Glutamatergic neuron (in vitro differentiated cells): ENCODE data around the gene NR1D1. TPM values are rescaled to one million over a fixed set of nuclear protein-coding genes. Genes with fewer than 3 reads are reported as not detected.
A peak's percentile ranks its signal among the peaks of the same experiment; 100 is the strongest.

ENCODE experiments used
- DNase-seq: peaks from one replicate; pipeline ENCODE4 v3.0.0; 2022
- H3K27ac Mint-ChIP-seq: one replicate; pipeline ENCODE4 v1.8.0; 2020; ENCODE audit warnings: mild to moderate bottlenecking, mixed read lengths, inconsistent platforms; ENCODE audit not compliant: unreplicated experiment
- H3K27me3 Mint-ChIP-seq: one replicate; pipeline ENCODE4 v1.8.0; 2020; ENCODE audit warnings: mild to moderate bottlenecking, moderate library complexity, mixed read lengths, inconsistent platforms; ENCODE audit not compliant: unreplicated experiment
- H3K36me3 Mint-ChIP-seq: one replicate; pipeline ENCODE4 v1.8.0; 2020; ENCODE audit warnings: mild to moderate bottlenecking, mixed read lengths, inconsistent platforms; ENCODE audit not compliant: unreplicated experiment
- H3K4me1 Mint-ChIP-seq: one replicate; pipeline ENCODE4 v1.8.0; 2020; ENCODE audit warnings: mild to moderate bottlenecking, low read depth, mixed read lengths, inconsistent platforms; ENCODE audit not compliant: unreplicated experiment
- H3K4me3 Mint-ChIP-seq: one replicate; pipeline ENCODE4 v1.8.0; 2020; ENCODE audit warnings: mild to moderate bottlenecking, mixed read lengths, inconsistent platforms; ENCODE audit not compliant: unreplicated experiment
- H3K9me3 Mint-ChIP-seq: one replicate; pipeline ENCODE4 v1.8.0; 2020; ENCODE audit warnings: mild to moderate bottlenecking, moderate library complexity, mixed read lengths, inconsistent platforms; ENCODE audit not compliant: unreplicated experiment
- total RNA-seq: library from RNA; stranded (reverse); fragmentation: NEBNext Ultra II Directional; extraction: Animal tissue kit (Norgen Biotek cat#: 25700); gene quantifications from one replicate; pipeline ENCODE4 v1.2.1, GENCODE V29; 2021; ENCODE audit not compliant: unreplicated experiment
- TF ChIP-seq, protein P1 (sequence below): fragments of 200-600 bp; sonication (generic); IDR thresholded peaks from one replicate; pipeline ENCODE4 v1.5.0; 2021; ENCODE audit not compliant: partially characterized antibody, unreplicated experiment

NR1D1 gene
- total RNA-seq, 1 donor from 2014 or later = 1.3 TPM

DNA sequence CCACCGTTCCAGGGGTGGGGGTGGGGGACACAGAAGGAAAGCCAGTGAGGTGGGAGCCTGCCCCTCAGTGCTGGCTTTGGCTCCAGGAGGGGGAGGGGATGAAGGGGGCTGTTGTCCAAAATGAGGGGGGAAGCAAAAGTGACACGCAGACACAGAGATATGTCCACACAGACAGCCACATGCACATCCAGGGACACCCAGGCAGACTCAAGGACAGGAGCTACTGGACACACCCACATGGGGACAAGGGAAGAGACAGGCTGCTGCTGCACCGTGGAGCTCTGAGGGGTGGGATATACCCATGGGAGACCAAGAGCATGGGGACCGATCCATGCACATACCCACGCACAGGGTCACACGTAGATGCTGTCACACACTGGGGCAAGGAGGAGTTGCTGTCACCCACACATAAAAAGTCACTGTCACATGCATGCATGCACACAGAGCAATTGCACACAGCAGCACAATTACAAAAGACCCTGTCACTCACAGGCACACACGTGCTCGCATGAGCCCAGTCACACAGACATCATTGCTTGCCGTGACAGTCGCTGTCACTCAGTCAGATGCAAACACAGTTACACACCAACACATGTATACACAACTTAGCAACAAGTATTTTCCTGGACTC, 36.4 kb downstream of the NR1D1 start:
- DNase-seq = no peak
- peak overlapping the region; percentile 96 for H3K4me3 Mint-ChIP-seq
- H3K27ac Mint-ChIP-seq = peak overlapping the region; percentile 89
- peaks cover 16% of the 10 kb centered on the region for H3K27me3 Mint-ChIP-seq
- no peaks in the 10 kb centered on the region for H3K36me3 Mint-ChIP-seq
- TF ChIP-seq, protein P1, sequence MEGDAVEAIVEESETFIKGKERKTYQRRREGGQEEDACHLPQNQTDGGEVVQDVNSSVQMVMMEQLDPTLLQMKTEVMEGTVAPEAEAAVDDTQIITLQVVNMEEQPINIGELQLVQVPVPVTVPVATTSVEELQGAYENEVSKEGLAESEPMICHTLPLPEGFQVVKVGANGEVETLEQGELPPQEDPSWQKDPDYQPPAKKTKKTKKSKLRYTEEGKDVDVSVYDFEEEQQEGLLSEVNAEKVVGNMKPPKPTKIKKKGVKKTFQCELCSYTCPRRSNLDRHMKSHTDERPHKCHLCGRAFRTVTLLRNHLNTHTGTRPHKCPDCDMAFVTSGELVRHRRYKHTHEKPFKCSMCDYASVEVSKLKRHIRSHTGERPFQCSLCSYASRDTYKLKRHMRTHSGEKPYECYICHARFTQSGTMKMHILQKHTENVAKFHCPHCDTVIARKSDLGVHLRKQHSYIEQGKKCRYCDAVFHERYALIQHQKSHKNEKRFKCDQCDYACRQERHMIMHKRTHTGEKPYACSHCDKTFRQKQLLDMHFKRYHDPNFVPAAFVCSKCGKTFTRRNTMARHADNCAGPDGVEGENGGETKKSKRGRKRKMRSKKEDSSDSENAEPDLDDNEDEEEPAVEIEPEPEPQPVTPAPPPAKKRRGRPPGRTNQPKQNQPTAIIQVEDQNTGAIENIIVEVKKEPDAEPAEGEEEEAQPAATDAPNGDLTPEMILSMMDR = no peak
- peaks cover 4% of the 10 kb centered on the region for H3K9me3 Mint-ChIP-seq
- H3K4me1 Mint-ChIP-seq = peaks cover 28% of the 10 kb centered on the region

- TF ChIP-seq, protein P1 = no peak
- DNase-seq = peak; percentile 69
- peaks cover 4% of the 10 kb centered on the region for H3K9me3 Mint-ChIP-seq
- peak overlapping the region; percentile 89 for H3K27ac Mint-ChIP-seq
- H3K4me3 Mint-ChIP-seq = peak overlapping the region; percentile 96
- H3K4me1 Mint-ChIP-seq = peaks cover 27% of the 10 kb centered on the region
- peaks cover 16% of the 10 kb centered on the region for H3K27me3 Mint-ChIP-seq
- no peaks in the 10 kb centered on the region for H3K36me3 Mint-ChIP-seq
Measured at GRCh38 chr17:40063187-40063771, 37.1 kb downstream of the NR1D1 start.

GRCh38 chr17:40062329-40063186, 37.8 kb downstream of the NR1D1 start, which contains the start of gene THRA:
THRA (plus strand) TSS chr17:40062965; CDS start chr17:40074489, 11,524 bp downstream.
- no peaks in the 10 kb centered on the region for H3K36me3 Mint-ChIP-seq

DNA sequence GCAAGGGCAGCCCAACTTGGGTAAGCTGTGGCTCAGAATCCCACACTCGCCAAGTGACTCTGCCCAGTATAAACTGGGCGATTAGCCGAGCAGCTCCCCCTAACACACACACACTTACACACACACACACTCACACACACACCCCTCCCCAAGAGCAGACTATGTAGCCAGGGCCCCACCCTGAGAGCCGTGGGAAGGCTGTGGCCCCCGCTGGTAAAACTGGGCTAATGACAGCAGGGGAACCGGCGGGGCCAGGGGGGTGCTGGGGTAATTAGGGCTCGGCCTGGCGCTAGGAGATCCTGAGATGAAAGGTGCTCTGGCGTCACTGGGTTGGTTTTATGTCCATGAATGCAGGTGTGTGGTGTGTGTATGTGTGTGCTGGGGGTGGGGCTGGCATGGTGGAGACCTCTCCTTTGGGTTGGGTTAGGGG, 38.8 kb downstream of the NR1D1 start:
- H3K4me1 Mint-ChIP-seq = peaks cover 27% of the 10 kb centered on the region
- H3K27me3 Mint-ChIP-seq = peaks cover 9% of the 10 kb centered on the region
- no peak for DNase-seq
- peaks cover 4% of the 10 kb centered on the region for H3K9me3 Mint-ChIP-seq
- H3K36me3 Mint-ChIP-seq = no peaks in the 10 kb centered on the region
- TF ChIP-seq, protein P1 = no peak
- peak overlapping the region; percentile 52 for H3K27ac Mint-ChIP-seq
- H3K4me3 Mint-ChIP-seq = peak overlapping the region; percentile 89

More at GRCh38 chr17:40062329-40063186, 37.8 kb downstream of the NR1D1 start, which contains the start of gene THRA:
- DNase-seq = peak; percentile 81
- Mint-ChIP-seq H3K4me1 (peaks cover 27% of the 10 kb centered on the region), H3K9me3 (peaks cover 4% of the 10 kb centered on the region), H3K27me3 (peaks cover 11% of the 10 kb centered on the region), H3K27ac (peak within 1 kb of the TSS; percentile 89), H3K4me3 (peak within 1 kb of the TSS; percentile 96)
- TF ChIP-seq, protein P1 = no peak
